Measurements from ENCODE around the gene GUCA1A. TPM values are rescaled to one million over a fixed set of nuclear protein-coding genes. Genes with fewer than 3 reads are reported as not detected.

GUCA1A gene
- total and polyA plus RNA-seq, 7 donors, result not detected

- WGBS, 3 donors, result 55 to 65% (median 60%) methylated on average over 5 of the region's 5 CpGs
- intact Hi-C loops (cut with DNase I), result no loop called here
- ATAC-seq (no peak), DNase-seq (no peak)
- Histone ChIP-seq H3K9me3 (no peaks in the 10 kb centered on the region), H3K4me3 (no peak overlapping the region), H3K36me3 (ENCODE audit: insufficient read depth in 1 of 2, low read depth in 1 of 2) (no peaks in the 10 kb centered on the region), H3K4me1 (no peaks in the 10 kb centered on the region), H3K27ac (no peak overlapping the region), H3K27me3 (ENCODE audit: insufficient read depth in 3 of 3, low read length in 2 of 3) (peaks cover 0 to 3% (median 0%) of the 10 kb centered on the region in 3 donors)
- TF ChIP-seq CTCF (IDR thresholded peaks at IDR 0.05), result no peak
Observed at GRCh38 chr6:42175860-42176259, 2.7 kb downstream of the GUCA1A start.

- DNase-seq (no peak), ATAC-seq (no peak)
- Histone ChIP-seq H3K4me3 (no peak overlapping the region), H3K36me3 (ENCODE audit: insufficient read depth in 1 of 2, low read depth in 1 of 2) (no peaks in the 10 kb centered on the region), H3K4me1 (no peaks in the 10 kb centered on the region), H3K27ac (no peak overlapping the region), H3K27me3 (ENCODE audit: insufficient read depth in 3 of 3, low read length in 2 of 3) (peaks cover 0 to 3% (median 0%) of the 10 kb centered on the region in 3 donors), H3K9me3 (no peaks in the 10 kb centered on the region)
- TF ChIP-seq CTCF (IDR thresholded peaks at IDR 0.05), result no peak
- intact Hi-C loops (cut with DNase I), result no loop called here
Observed at GRCh38 chr6:42176981-42177380, 3.8 kb downstream of the GUCA1A start.

DNA sequence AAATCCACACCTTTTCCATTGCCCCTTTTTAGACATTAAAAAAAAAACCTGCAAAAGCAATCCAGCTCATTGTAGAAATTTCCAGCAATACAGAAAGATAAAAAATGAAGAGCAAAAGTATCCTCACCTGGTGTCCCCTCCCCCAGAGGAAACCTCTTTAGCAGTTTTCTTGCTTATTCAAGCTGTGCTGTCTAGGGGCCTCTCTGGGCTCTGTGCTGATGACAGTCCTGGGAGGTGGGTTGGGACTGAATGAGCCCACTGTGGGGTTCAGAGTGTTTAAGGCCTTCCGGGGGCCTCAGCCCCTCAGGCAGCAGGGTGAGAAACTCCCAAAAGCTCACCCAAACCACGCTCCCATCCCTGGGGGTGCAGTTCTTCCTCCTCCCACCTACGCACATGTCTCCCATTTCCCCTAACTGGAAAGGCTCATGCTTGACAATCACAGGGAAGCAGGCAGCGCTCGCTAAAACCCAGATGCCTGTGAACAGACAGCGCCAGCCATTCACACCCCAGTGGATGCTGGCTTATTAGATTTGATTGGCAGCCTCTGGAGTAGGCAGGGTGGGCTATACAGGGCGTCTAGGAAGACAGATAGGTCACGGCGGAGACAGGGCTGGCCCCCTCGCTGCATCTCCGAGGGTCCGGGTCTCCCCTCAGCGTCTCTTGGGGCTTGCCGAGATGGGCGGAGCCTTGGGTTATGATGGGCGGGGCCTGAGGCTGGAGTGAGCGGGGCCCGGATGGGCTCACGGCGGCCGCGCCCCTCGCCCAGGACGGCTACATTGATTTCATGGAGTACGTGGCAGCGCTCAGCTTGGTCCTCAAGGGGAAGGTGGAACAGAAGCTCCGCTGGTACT lies 4.6 kb downstream of the GUCA1A start:
- 9 to 18% (median 13%) methylated on average over 27 of the region's 27 CpGs for WGBS, 3 donors
- no peaks in the 10 kb centered on the region for H3K36me3 ChIP-seq (ENCODE audit: insufficient read depth in 1 of 2, low read depth in 1 of 2)
- no peak overlapping the region for H3K4me3 ChIP-seq
- TF ChIP-seq CTCF (IDR thresholded peaks at IDR 0.05), result no peak
- intact Hi-C loops (cut with DNase I), result no loop called here
- H3K27ac ChIP-seq, result no peak overlapping the region
- H3K27me3 ChIP-seq (ENCODE audit: insufficient read depth in 3 of 3, low read length in 2 of 3), result peaks cover 0 to 3% (median 0%) of the 10 kb centered on the region in 3 donors
- DNase-seq, result no peak
- H3K4me1 ChIP-seq, result no peaks in the 10 kb centered on the region
- no peaks in the 10 kb centered on the region for H3K9me3 ChIP-seq
- no peak for ATAC-seq

DNA sequence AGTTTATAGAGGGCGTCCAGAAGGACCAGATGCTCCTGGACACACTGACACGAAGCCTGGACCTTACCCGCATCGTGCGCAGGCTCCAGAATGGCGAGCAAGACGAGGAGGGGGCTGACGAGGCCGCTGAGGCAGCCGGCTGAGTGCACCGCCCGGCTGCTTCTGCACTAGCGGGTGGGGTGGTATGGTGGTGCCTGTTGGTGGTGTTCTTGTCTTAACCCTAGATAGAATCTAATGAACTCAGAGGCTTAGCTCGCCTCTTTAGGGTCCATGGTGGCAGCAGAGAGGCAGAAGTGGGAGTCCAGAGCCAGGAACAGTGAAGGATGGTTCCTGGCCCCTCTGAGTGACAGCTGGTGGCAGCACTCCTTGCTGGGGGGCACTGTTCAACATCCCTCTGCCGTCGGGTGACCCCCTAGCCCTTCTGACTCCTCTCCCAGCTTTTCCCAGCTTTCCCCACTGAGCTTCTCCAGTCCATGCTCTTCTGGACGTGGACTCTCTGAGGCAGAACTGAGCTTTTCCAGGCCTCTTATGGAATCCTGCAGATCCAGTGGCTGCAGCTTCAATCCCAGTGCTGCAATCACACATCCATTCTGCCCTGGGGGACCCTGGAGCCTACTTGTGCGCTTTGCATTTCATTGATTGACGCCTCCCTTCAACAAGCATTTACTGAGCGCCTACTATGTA lies 6.2 kb downstream of the GUCA1A start:
- TF ChIP-seq CTCF (IDR thresholded peaks at IDR 0.05), result no peak
- Histone ChIP-seq H3K4me3 (no peak overlapping the region), H3K27me3 (ENCODE audit: insufficient read depth in 3 of 3, low read length in 2 of 3) (peaks cover 0 to 3% (median 0%) of the 10 kb centered on the region in 3 donors), H3K36me3 (ENCODE audit: insufficient read depth in 1 of 2, low read depth in 1 of 2) (no peaks in the 10 kb centered on the region), H3K4me1 (no peaks in the 10 kb centered on the region), H3K27ac (no peak overlapping the region), H3K9me3 (no peaks in the 10 kb centered on the region)
- ATAC-seq (no peak), DNase-seq (no peak)
- intact Hi-C loops (cut with DNase I), result no loop called here
- WGBS, 3 donors, result 74 to 81% (median 80%) methylated on average over 20 of the region's 20 CpGs
